Breast epithelium (tissue), 3 donors: ENCODE data around the gene GDPD4.

Source experiments
- POLR2AphosphoS5 ChIP-seq, 3 donors: sonication (generic); formaldehyde crosslinking; IDR thresholded peaks; one replicate each; pipeline ENCODE4 v1.6.1; 2017; ENCODE audit warnings: antibody characterized with exemption in 3 of 3
- TF ChIP-seq, protein P1 (sequence below), 3 donors: fragments of 450-650 bp; IDR thresholded peaks; one replicate each; pipeline ENCODE4 v1.5.1; 2016 to 2017; ENCODE audit warnings: antibody characterized with exemption in 3 of 3, mild to moderate bottlenecking in 3 of 3, moderate library complexity in 3 of 3

DNA sequence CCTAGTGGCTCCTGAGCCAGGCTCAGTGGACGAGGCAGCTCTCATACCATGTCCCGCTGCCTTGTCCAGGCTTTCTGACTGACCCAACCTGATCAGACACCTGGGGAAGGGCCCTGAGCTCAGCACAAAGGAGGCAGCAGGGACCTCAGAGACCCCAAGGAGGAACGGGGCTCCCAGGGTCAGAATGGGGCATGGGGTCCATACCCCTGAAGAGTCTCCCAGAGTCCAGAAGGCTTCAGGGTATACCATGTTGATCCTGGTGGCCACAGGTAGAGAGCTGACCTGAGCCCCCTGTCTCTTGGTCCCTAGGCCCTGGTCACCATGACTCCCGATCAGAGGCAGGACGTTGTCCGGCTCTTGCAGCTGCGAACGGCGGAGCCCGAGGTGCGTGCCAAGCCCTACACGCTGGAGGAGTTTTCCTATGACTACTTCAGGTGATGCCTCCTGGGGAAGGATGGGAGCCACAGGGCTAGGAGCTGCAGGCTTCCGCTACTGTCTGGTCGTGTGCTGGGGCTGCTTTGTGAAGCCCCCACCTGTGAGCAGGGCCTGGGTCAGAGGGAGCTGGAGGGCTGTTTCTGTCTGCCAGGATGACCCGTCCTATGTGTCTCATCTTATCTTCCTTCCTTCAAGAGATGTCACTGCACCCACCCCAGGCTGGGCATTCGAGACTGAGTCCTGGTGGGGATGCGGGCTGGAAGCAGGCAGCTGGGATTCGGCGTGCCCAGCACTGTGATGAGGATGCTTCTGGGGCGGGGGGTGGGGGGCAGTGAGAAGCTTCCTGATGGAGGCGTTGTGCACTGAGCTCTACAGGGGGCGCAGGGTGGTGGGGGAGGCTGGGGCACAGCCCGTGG is 99.3 kb downstream of the GDPD4 start:
- TF ChIP-seq, protein P1, sequence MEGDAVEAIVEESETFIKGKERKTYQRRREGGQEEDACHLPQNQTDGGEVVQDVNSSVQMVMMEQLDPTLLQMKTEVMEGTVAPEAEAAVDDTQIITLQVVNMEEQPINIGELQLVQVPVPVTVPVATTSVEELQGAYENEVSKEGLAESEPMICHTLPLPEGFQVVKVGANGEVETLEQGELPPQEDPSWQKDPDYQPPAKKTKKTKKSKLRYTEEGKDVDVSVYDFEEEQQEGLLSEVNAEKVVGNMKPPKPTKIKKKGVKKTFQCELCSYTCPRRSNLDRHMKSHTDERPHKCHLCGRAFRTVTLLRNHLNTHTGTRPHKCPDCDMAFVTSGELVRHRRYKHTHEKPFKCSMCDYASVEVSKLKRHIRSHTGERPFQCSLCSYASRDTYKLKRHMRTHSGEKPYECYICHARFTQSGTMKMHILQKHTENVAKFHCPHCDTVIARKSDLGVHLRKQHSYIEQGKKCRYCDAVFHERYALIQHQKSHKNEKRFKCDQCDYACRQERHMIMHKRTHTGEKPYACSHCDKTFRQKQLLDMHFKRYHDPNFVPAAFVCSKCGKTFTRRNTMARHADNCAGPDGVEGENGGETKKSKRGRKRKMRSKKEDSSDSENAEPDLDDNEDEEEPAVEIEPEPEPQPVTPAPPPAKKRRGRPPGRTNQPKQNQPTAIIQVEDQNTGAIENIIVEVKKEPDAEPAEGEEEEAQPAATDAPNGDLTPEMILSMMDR (IDR thresholded peaks at IDR 0.05) = no peak
- no peak for TF ChIP-seq POLR2AphosphoS5 (IDR thresholded peaks at IDR 0.05)
